ENCODE data around the gene PSMD13. TPM values are rescaled to one million over a fixed set of nuclear protein-coding genes. Genes with fewer than 3 reads are reported as not detected.
A peak's percentile ranks its signal among the peaks of the same experiment; 100 is the strongest.

PSMD13 gene
- total RNA-seq, 2 donors from 2014 or later: 99.5 to 111 TPM

DNA sequence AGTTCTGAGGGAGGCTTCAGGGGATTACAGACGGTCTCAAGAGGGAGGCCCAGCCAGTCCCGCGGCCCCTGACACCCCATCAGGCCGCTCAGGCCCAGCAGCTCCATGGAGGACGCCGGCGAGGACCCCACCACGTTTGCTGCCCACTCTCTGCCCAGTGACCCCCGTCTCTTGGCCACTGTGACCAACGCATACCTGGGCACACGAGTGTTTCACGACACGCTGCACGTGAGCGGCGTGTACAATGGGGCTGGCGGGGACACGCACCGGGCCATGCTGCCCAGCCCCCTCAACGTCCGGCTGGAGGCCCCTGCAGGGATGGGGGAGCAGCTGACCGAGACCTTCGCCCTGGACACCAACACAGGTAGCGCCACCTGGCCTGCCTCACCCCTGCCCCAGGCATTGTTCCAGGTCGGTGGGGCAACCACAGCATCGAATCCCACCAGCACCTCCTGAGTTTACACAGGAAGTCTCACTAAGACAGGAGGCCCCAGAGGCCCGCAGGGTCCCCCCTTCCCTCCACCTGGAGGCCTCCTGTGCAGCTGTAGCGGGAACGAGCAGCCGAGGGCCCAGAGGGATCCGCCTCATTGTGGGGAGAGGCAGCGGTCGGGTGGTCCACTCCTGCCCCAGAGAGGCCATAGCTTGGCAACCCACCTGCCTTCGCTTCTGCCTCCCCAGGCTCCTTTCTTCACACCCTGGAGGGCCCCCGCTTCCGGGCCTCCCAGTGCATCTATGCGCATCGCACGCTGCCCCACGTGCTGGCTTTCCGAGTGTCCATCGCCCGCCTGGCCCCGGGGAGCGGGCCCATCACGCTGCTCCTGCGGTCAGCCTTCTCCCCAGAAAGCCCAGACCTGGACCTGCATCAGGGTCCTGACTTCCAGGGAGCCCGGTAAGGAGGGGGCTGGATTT is 53.2 kb downstream of the PSMD13 start:
- DNase-seq: peak; percentile 20 to 28
- intact Hi-C loops (cut with DNase I, micrococcal nuclease): no loop called here
- no peak for ATAC-seq

DNA sequence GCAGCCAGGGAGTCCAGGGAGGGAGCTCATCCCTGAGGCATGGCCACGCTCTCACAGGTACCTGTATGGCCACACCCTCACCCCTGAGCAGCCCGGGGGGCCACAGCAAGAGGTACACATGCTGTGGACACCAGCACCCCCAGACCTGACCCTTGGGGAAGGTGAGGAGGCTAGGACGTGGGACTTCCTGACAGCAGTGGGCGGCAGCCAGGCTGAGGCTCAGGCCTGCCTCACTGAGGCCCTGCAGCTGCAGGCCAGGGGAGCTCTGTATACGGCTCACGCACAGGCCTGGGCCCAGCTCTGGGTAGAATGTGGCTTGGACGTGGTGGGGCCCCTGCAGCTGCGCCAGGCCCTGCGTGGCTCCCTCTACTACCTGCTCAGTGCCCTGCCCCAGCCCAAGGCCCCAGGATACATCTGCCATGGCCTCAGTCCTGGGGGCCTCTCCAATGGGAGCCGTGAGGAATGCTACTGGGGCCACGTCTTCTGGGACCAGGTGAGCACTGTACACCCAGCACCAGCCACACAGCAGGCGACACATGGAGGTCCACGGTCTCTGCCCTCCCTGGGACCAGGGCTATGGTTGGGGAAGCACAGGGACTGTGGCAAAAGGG is 54.0 kb downstream of the PSMD13 start:
- ATAC-seq (no peak), DNase-seq (peak; percentile 8 to 20)
- intact Hi-C loops (cut with DNase I, micrococcal nuclease): no loop called here

DNA sequence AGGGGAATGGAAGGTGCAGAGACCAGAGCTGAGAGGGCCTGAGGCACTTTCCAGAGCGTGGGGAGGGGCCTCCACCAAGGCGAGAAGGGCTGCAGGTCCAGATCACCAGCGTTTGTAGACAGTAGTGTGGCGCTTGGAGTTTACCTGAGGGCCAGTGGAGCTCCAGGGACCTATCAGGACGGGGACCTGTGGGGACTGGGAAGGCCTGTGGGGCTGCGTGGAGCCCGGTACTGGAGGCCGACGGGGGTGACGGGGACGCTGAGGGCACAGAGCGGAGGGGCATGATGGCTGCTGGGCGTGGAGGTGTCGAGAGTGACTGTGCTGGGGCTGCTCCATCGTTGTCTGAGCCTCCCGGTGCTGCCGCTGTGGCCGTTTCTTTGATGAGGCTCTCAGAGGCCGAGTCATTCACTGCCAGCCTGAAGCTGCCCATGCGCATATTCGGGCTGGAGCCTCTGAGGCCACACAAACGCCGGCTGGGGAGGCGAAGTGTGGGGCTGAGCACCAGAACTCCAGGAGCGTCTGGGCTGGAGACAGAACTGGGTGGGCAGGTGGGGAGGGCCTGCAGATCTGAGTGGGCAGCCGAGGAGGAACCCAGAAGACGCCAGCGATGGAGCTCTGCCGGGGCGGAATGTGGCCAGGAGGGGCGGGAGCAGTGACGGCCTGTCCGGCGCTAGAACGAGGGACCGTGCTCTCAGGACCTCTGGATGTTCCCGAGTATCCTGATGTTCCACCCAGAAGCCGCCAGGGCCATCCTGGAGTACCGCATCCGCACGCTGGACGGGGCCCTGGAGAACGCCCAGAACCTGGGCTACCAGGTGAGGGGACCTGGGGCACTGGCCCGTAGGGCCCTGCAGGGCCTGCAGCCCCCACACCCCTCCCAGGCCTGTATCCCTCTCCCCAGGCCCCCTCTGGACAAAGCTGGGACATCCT is 54.8 kb downstream of the PSMD13 start:
- intact Hi-C loops (cut with DNase I, micrococcal nuclease): no loop called here
- DNase-seq: peak in 1 of 2 donors; percentile 25
- ATAC-seq: no peak

DNA sequence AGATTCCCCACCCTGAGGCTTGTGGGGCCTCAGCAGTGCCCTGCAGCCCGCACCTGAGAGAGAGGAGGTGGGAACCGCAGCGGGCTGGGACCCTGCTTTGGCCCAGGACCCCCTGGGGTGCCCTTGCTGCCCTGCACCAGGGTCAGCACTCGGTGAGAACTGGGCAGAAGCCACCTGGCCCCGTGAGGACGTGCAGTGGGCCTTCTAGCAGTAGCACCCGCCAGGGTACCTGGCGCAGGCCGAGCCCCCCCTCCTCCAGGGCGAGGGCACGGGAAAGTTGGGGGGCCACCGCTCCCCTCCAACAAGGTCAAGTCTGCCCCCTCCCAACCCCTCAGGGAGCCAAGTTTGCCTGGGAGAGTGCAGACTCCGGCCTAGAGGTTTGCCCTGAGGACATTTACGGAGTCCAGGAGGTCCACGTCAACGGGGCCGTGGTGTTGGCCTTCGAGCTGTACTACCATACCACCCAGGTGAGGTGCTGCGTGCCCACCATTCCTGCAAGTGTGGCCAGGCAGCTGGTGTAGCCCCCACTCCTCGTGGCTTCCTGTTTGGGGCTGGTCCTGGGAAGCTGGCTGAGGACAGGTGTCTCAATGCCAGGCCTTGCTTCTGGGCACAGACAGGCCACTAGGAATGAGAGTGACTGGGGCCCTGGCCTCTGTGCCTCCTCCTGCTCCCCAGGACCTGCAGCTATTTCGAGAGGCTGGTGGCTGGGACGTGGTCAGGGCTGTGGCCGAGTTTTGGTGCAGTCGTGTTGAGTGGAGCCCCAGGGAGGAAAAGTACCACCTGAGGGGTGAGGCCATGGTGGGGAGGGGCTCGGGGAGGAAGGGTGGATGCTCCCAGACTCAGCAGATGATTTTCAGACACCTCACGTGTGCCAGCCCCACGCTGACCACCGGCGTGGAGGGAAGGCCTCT is 55.7 kb downstream of the PSMD13 start:
- DNase-seq: peak; percentile 5 to 29
- intact Hi-C loops (cut with DNase I, micrococcal nuclease): no loop called here
- no peak for ATAC-seq

DNA sequence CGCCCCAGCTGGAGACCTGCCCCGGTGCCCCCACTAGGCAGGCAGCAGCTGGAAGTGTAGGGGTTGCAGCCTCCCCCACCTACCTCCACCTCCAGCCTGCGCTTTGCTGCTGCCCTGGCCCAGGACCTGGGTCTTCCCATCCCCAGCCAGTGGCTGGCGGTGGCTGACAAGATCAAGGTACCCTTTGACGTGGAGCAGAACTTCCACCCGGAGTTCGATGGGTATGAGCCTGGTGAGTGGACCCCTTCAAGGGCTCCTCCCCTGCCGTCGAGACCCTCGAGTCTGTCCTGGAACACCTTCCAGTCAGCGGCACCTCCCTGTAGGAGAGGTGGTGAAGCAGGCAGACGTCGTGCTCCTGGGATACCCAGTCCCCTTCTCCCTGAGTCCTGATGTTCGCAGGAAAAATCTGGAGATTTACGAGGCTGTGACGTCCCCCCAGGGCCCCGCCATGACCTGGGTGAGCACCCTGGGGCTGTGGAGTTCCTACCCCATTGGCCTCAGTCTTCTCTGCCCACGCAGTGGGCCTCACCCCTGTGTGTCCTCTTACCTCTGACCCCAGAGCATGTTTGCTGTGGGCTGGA is 56.6 kb downstream of the PSMD13 start:
- ATAC-seq: no peak
- no peak for DNase-seq
- intact Hi-C loops (cut with DNase I, micrococcal nuclease): no loop called here

DNA sequence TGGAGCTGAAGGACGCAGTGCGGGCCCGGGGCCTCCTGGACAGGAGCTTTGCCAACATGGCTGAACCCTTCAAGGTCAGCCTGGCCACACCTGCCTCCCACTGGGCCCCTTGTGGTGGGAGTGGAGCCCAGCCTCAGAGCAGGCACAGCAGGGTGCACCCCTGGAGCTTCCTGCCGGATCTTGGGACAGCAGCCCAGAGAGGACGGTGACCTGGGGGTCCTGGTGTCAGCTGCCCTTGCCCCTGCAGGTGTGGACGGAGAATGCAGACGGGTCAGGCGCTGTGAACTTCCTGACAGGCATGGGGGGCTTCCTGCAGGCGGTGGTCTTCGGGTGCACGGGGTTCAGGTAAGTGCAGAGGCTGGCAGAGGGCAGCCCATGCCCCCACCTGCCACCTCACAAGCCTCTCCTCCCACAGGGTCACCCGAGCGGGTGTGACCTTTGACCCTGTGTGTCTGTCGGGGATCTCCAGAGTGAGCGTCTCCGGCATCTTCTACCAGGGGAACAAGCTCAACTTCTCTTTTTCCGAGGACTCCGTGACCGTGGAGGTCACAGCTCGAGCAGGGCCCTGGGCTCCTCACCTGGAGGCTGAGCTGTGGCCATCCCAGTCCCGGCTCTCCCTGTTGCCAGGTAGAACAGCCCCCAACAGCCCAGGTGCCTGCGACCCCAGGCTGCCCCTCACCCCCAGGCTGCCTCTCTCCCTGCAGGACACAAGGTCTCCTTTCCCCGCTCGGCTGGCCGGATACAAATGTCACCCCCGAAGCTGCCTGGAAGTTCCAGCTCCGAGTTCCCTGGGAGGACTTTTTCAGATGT is 57.3 kb downstream of the PSMD13 start:
- intact Hi-C loops (cut with DNase I, micrococcal nuclease): no loop called here
- ATAC-seq (no peak), DNase-seq (peak in 1 of 2 donors; percentile 19)

DNA sequence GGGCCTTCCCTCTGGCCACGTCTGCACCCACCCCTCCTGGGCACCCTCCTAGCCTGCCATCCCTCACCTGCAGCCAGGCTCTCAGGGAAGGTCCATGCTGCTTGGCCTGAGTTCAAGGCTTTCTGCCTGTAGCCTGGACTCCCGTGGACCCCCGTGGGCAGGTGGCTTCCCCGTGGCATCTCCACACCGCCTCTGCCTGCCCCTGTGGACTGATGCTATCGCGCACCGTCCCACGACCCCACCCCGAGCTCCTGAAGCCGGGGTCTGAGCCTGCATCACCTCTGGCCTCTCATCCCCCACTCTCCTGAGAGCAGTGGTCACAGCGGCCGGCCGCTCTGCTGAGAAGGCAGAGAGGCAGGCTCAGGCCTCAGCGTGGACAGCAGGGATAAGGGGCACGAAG is 58.0 kb downstream of the PSMD13 start:
- ATAC-seq: no peak

DNA sequence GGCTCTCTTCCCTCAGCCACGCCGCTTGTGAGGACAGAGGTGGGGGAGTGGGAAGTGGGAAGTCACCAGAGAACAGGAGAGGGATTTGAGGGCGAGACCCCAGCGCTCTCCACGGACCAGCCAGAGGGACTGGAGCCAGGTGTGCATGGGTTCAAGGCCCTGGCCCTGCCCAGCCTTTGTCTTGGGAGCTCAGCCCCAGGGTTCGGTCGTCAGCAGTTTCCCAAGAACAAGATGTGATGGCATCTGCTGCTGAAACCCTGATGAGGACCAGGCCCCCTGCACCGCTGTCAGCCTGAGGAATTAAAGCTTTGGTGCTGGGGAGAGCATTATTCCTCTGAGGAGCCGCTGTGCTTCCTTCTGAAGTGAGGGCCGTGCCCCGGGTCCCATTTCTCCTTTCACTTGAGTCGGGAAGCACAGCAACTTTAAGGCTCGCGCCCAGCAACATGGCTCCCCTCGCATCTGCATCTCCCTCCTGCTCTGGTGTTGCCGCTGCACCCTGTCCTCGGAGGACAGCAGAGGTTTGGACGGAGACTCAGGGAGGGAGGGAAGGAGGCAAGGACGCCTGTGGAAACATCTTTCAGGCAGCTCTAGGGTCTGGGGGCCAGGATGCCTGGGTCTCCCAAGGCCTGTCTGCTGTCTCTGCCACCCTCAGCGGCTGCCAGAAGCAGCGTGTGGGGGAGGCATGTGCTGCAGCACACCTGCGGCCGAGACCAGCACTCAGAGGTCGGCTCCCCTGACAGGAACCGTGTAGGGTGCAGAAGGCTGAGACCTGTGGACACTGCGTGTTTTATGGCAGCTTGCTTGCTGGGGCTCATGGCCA is 58.8 kb downstream of the PSMD13 start:
- no peak for ATAC-seq
- DNase-seq: no peak
- intact Hi-C loops (cut with DNase I, micrococcal nuclease): no loop called here

More for the DNA sequence above, 58.0 kb downstream of the PSMD13 start:
- intact Hi-C loops (cut with DNase I, micrococcal nuclease): no loop called here
- peak in 1 of 2 donors; percentile 5 for DNase-seq

DNA sequence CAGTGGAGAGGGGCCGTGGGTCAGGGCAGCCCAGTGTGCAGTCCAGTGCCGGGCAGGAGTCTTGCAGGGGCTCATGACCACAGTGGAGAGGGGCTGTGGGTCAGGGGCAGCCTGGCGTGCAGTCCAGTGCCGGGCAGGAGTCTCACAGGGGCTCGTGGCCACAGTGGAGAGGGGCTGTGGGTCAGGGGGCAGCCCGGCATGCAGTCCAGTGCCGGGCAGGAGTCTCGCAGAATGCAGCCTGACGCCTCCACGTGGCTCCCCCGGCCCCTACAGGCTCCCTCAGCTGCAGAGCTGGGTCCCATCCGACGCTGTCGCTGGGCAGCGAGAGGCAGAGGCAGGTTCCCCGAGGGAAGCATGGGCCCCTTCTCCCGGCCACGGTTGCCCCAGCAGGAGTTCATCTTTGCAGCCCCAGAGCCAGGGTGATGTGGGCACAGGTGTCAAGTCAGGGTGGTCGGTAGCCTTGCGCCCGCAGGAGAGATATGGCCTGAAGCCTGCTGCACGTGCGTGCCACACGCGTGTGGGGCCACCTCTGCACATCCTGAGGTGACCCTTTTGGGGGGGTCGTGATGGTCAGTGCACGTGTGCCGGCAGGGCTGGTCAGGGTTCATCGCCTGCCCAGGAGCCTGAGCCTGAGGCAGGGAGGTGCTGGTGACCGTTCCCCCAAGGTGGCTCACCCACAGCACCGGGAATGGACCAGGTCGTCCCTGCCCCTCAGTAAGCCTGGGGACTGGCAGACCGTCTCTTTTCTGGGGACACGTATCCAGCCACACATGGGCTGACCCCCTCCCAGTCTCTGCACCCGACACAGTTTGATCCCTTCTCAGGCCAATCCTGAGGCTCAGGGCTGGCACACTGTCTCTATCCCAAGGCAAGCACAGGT is 59.6 kb downstream of the PSMD13 start:
- intact Hi-C loops (cut with DNase I, micrococcal nuclease): no loop called here
- ATAC-seq (no peak), DNase-seq (peak; percentile 4 to 21)

DNA sequence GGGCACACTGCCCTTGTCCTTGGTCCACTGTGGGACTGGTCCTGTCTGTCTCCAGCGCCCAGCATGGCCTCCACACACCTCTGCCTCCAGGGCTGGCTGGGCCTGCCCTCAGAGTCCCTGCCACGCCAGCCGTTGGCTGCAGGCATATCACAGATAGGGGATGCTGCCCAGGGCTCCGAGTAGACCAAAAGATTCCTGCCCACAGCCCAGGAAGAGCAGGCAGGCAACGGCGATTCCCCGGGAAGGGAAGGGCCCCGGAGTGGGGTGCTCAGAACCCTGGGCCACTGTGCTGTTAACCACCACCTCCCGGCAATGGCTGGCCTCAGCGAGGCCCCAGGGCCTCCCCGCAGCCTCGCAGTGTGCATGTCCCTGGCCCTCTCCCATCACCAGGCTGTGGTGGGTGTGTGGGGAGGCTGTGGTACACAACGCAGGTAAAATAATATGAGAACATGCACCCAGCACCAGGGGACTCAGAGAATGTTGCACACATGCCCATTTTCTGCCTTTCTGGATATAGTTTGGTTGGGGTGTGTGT is 60.3 kb downstream of the PSMD13 start:
- peak in 1 of 2 donors; percentile 6 for DNase-seq
- peak; percentile 10 for ATAC-seq
- intact Hi-C loops (cut with DNase I, micrococcal nuclease): no loop called here

DNA sequence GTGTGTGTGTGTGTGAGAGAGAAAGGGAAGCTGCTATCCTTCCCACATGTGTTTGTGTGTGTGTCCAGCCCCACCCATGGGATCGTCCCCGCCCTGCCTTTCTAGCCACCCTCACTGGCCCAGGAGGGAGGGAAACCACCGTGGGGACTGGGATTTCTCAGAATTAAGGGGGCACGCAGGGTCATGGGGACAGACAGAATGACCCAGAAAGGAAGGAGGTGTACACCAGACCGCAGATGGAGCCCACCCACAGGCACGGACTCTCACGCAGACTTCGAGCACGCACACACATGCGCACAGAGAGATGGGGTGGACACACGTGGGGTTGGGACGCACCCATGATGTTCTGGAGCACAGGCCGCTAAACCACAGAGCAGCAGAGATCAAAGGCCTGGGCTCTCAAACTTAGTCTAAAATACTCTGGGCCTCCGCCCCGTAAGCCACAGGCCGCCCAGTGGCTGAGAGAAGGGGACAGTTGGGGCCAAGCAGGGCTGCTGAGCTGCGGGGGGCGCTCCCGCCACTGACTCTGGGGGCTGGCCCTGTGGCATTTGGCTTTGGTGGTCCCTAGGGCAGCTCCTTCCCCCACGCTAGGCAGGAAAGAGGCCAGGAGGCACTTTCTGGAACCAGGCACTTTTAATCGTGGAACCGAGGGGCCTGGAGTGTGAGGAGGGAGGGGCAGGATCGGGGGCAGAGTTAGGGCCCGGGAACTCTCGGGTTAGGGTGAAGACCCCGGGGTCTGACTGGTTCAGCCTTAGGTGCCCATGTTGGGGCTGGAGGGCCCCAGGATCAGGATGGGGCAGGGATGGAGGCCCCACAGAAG is 61.0 kb downstream of the PSMD13 start:
- intact Hi-C loops (cut with DNase I, micrococcal nuclease): no loop called here
- ATAC-seq (peak; percentile 73), DNase-seq (peak; percentile 29 to 44)

DNA sequence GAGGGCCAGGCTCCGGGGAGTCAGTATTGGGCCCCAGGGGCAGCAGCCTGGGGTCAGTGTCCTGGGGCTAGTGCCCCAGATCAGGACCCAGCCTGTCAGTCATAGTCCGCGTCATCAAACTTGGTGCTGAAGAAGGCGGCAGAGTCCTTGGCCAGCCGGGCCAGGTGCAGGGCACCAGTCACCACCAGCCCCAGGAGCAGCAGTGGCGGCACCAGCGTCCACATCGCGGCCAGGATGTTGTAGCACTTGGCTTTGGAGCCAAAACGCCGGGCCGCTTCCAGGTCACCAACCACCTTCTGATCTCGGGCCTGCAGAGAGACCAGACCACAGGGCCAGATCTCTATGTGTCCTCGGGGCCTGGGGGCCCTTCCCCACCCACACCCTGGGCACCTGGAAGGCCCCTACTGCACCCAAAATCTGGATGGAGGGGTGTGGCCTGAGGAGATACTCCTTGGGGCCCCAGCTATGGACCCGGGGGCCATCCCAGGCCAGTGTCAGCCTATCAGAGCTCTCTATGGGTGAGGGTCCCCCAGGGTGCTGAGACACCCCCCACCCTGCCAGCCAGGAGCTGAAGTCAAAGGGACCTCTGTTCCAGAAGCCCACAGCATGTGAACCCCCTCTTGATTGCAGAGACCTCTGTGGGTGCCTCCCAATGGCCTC is 61.8 kb downstream of the PSMD13 start:
- DNase-seq: peak in 1 of 2 donors; percentile 22
- ATAC-seq: peak; percentile 19
- intact Hi-C loops (cut with DNase I, micrococcal nuclease): no loop called here

DNA sequence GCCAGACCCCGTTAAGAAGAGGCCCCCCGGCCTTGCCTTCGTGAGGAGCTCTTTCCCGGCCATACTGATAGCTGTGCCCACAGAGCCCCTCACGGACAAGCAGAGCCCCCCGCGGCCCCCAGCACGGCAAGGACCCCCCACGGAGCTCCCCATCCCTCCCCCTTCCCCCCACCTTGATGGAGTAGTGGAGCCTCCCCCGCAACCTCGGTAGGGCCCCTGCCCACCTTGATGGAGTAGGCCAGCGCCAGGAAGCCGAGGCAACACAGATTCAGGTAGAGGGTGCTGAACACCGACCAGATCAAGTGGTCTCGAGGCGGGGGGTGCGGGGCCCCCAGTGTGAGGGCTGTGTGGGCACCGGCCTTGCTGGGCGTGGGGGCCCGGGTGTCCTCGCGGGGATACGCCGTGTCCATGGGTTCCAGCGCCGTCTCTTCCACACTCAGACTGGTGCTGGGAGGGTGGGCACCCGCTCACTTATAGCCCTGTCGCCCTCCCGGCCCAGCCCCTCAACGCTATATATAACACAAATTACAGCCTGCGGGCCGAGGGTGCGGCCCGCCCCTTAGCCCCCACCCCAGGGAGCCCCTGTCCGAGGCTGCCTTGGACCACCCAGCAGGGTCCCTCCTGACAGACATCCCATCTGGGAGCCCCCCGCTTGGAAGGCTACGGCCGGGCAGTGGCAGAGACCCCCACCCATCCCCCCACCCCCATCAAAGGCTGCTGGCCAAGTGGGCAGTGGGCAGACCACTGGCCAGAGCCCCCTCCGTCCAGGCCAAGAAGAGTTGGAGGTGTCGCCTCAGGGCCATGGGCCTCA is 62.5 kb downstream of the PSMD13 start, which contains the start of gene IFITM5:
Gene IFITM5 (minus strand): TSS at position 446 of the 811 bp plus-strand sequence. CDS start 36 bp downstream, at position 410.
- intact Hi-C loops (cut with DNase I, micrococcal nuclease): no loop called here
- DNase-seq: peak; percentile 9 to 19
- no peak for ATAC-seq

All from left colon (tissue), 2 donors.